HL-60/S4 treated with retinoic acid at 250 ng/mL for 4 days and 3 days (cell line): ENCODE measurements around the gene MALL.
"Not testable (repeated sequence)": the region's sequence is repeated elsewhere in the genome, so short reads cannot be mapped to it uniquely, and the experiment has no call there.

ENCODE experiments used
- in situ Hi-C: fragments of 300-500 bp; cut with MboI; formaldehyde crosslinking; loops from 2 replicates; pipeline ENCODE4 v1.7.0; 2022; ENCODE audit warnings: low sequenced_read_pairs

The MALL gene

GRCh38 chr2:110099471-110100225, 16.0 kb downstream of the MALL start:
- in situ Hi-C loops = no loop called here

- in situ Hi-C loops = no loop called here
These were observed 16.6 kb downstream of the MALL start for GRCh38 chr2:110099038-110099425.

- in situ Hi-C loops = no loop called here
These were observed 18.0 kb downstream of the MALL start for GRCh38 chr2:110097506-110098220.

- in situ Hi-C loops = no loop called here
These were observed 19.5 kb downstream of the MALL start for GRCh38 chr2:110095994-110096633.

- in situ Hi-C loops = not testable (repeated sequence)
These were observed 20.6 kb downstream of the MALL start for GRCh38 chr2:110094884-110095534.

- in situ Hi-C loops = not testable (repeated sequence)
These were observed 21.7 kb downstream of the MALL start for GRCh38 chr2:110093924-110094323.

GRCh38 chr2:110090164-110090563, 25.5 kb downstream of the MALL start:
- in situ Hi-C loops = not testable (repeated sequence)

GRCh38 chr2:110083757-110084156, 31.9 kb downstream of the MALL start:
- in situ Hi-C loops = not testable (repeated sequence)

GRCh38 chr2:110083162-110083561, 32.5 kb downstream of the MALL start:
- in situ Hi-C loops = not testable (repeated sequence)

- in situ Hi-C loops = not testable (repeated sequence)
These were observed 37.5 kb downstream of the MALL start for GRCh38 chr2:110078104-110078503.

GRCh38 chr2:110075896-110076295, 39.7 kb downstream of the MALL start:
- in situ Hi-C loops = not testable (repeated sequence)

GRCh38 chr2:110069869-110070268, 45.8 kb downstream of the MALL start:
- in situ Hi-C loops = not testable (repeated sequence)

GRCh38 chr2:110068153-110068552, 47.5 kb downstream of the MALL start:
- in situ Hi-C loops = not testable (repeated sequence)

GRCh38 chr2:110062332-110062731, 53.3 kb downstream of the MALL start:
- in situ Hi-C loops = not testable (repeated sequence)

- in situ Hi-C loops = not testable (repeated sequence)
These were observed 55.1 kb downstream of the MALL start for GRCh38 chr2:110060550-110060949.

- in situ Hi-C loops = not testable (repeated sequence)
These were observed 55.8 kb downstream of the MALL start for GRCh38 chr2:110059694-110060358.

GRCh38 chr2:110059009-110059693, 56.5 kb downstream of the MALL start:
- in situ Hi-C loops = not testable (repeated sequence)

- in situ Hi-C loops = not testable (repeated sequence)
These were observed 57.6 kb downstream of the MALL start for GRCh38 chr2:110058034-110058433.

GRCh38 chr2:110055819-110056408, 59.7 kb downstream of the MALL start:
- in situ Hi-C loops = not testable (repeated sequence)
